ENCODE data around the gene NELL2. TPM values are rescaled to one million over a fixed set of nuclear protein-coding genes. Genes with fewer than 3 reads are reported as not detected.

The NELL2 gene
- polyA plus RNA-seq, 3 donors = 0.09 to 0.98 (median 0.39) TPM

GRCh38 chr12:44759289-44759688, 116.8 kb downstream of the NELL2 start:
- Mint-ChIP-seq H3K27me3 (ENCODE audit: low read depth in 3 of 3) (no peaks in the 10 kb centered on the region), H3K4me3 (no peak overlapping the region), H3K36me3 (no peaks in the 10 kb centered on the region), H3K4me1 (no peaks in the 10 kb centered on the region), H3K27ac (no peak overlapping the region), H3K9me3 (peaks cover 0 to 2% (median 0%) of the 10 kb centered on the region in 7 donors)
- Histone ChIP-seq H3K36me3 (replicated peaks in 1 of 2; ENCODE audit: control insufficient read depth in 1 of 2, insufficient read depth in 2 of 2, low read length in 2 of 2) (no peaks in the 10 kb centered on the region), H3K4me3 (replicated peaks in 1 of 3; ENCODE audit: low read depth in 2 of 3, low read length in 3 of 3) (no peak overlapping the region), H3K27me3 (ENCODE audit: control insufficient read depth in 2 of 2, insufficient read depth in 2 of 2, low read length in 2 of 2) (no peaks in the 10 kb centered on the region), H3K9me3 (replicated peaks in 1 of 2; ENCODE audit: control insufficient read depth in 1 of 2, insufficient read depth in 1 of 2, low read length in 2 of 2) (no peaks in the 10 kb centered on the region), H3K79me2 (ENCODE audit: insufficient read depth, low read length) (no peaks in the 10 kb centered on the region), H3K27ac (ENCODE audit: low read depth in 1 of 2, low read length in 2 of 2) (no peak overlapping the region), H3K9ac (ENCODE audit: insufficient read depth, low read length, poor library complexity, severe bottlenecking) (no peak overlapping the region), H4K20me1 (ENCODE audit: insufficient read depth, low read length) (no peaks in the 10 kb centered on the region), H3K4me1 (ENCODE audit: control insufficient read depth in 1 of 2, insufficient read depth in 2 of 2, low read length in 2 of 2) (no peaks in the 10 kb centered on the region), H2AFZ (ENCODE audit: insufficient read depth, low read depth, low read length, poor library complexity, severe bottlenecking) (no peak overlapping the region), H3K4me2 (replicated peaks; ENCODE audit: extremely low read depth, low read length, poor library complexity, severe bottlenecking) (no peak overlapping the region)
- intact Hi-C loops (cut with micrococcal nuclease) = no loop called here
- no peak for DNase-seq
- 80% methylated on average over 1 of the region's 1 CpG for WGBS (ENCODE audit: insufficient coverage)
- TF ChIP-seq, protein P1, sequence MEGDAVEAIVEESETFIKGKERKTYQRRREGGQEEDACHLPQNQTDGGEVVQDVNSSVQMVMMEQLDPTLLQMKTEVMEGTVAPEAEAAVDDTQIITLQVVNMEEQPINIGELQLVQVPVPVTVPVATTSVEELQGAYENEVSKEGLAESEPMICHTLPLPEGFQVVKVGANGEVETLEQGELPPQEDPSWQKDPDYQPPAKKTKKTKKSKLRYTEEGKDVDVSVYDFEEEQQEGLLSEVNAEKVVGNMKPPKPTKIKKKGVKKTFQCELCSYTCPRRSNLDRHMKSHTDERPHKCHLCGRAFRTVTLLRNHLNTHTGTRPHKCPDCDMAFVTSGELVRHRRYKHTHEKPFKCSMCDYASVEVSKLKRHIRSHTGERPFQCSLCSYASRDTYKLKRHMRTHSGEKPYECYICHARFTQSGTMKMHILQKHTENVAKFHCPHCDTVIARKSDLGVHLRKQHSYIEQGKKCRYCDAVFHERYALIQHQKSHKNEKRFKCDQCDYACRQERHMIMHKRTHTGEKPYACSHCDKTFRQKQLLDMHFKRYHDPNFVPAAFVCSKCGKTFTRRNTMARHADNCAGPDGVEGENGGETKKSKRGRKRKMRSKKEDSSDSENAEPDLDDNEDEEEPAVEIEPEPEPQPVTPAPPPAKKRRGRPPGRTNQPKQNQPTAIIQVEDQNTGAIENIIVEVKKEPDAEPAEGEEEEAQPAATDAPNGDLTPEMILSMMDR (IDR thresholded peaks at IDR 0.05) = no peak

- Histone ChIP-seq H3K27ac (ENCODE audit: low read depth in 1 of 2, low read length in 2 of 2) (no peak overlapping the region), H3K27me3 (ENCODE audit: control insufficient read depth in 2 of 2, insufficient read depth in 2 of 2, low read length in 2 of 2) (no peaks in the 10 kb centered on the region), H3K4me2 (replicated peaks; ENCODE audit: extremely low read depth, low read length, poor library complexity, severe bottlenecking) (no peak overlapping the region), H3K4me3 (replicated peaks in 1 of 3; ENCODE audit: low read depth in 2 of 3, low read length in 3 of 3) (no peak overlapping the region), H3K79me2 (ENCODE audit: insufficient read depth, low read length) (no peaks in the 10 kb centered on the region), H2AFZ (ENCODE audit: insufficient read depth, low read depth, low read length, poor library complexity, severe bottlenecking) (no peak overlapping the region), H4K20me1 (ENCODE audit: insufficient read depth, low read length) (no peaks in the 10 kb centered on the region), H3K9me3 (replicated peaks in 1 of 2; ENCODE audit: control insufficient read depth in 1 of 2, insufficient read depth in 1 of 2, low read length in 2 of 2) (no peaks in the 10 kb centered on the region), H3K36me3 (replicated peaks in 1 of 2; ENCODE audit: control insufficient read depth in 1 of 2, insufficient read depth in 2 of 2, low read length in 2 of 2) (no peaks in the 10 kb centered on the region), H3K9ac (ENCODE audit: insufficient read depth, low read length, poor library complexity, severe bottlenecking) (no peak overlapping the region), H3K4me1 (ENCODE audit: control insufficient read depth in 1 of 2, insufficient read depth in 2 of 2, low read length in 2 of 2) (no peaks in the 10 kb centered on the region)
- Mint-ChIP-seq H3K27me3 (ENCODE audit: low read depth in 3 of 3) (no peaks in the 10 kb centered on the region), H3K4me3 (no peak overlapping the region), H3K36me3 (no peaks in the 10 kb centered on the region), H3K9me3 (peaks cover 0 to 4% (median 0%) of the 10 kb centered on the region in 7 donors), H3K27ac (no peak overlapping the region), H3K4me1 (no peaks in the 10 kb centered on the region)
- intact Hi-C loops (cut with micrococcal nuclease) = no loop called here
- WGBS (ENCODE audit: insufficient coverage) = no CpG with 5 or more reads among the region's 3 CpGs
- no peak for DNase-seq
- TF ChIP-seq, protein P1 (IDR thresholded peaks at IDR 0.05) = no peak
Measured at GRCh38 chr12:44750468-44750867, 125.6 kb downstream of the NELL2 start.

Measured in CD14-positive monocyte (primary cell).